ENCODE measurements around the gene FXYD7.

- TF ChIP-seq, protein P1, sequence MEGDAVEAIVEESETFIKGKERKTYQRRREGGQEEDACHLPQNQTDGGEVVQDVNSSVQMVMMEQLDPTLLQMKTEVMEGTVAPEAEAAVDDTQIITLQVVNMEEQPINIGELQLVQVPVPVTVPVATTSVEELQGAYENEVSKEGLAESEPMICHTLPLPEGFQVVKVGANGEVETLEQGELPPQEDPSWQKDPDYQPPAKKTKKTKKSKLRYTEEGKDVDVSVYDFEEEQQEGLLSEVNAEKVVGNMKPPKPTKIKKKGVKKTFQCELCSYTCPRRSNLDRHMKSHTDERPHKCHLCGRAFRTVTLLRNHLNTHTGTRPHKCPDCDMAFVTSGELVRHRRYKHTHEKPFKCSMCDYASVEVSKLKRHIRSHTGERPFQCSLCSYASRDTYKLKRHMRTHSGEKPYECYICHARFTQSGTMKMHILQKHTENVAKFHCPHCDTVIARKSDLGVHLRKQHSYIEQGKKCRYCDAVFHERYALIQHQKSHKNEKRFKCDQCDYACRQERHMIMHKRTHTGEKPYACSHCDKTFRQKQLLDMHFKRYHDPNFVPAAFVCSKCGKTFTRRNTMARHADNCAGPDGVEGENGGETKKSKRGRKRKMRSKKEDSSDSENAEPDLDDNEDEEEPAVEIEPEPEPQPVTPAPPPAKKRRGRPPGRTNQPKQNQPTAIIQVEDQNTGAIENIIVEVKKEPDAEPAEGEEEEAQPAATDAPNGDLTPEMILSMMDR (IDR thresholded peaks at IDR 0.05 in 2 of 3, conservative IDR thresholded peaks at IDR 0.05 in 1 of 3; ENCODE audit: borderline replicate concordance in 1 of 3, insufficient read depth in 1 of 3, low read depth in 2 of 3, low read length in 2 of 3) = no peak
- no peak for TF ChIP-seq SP1 (IDR thresholded peaks at IDR 0.05; ENCODE audit: low read depth)
- no peak for TF ChIP-seq EZH2 (IDR thresholded peaks at IDR 0.05)
- no peak for TF ChIP-seq SRF (IDR thresholded peaks at IDR 0.05; ENCODE audit: low read depth)
- no peak for TF ChIP-seq POLR2A (IDR thresholded peaks at IDR 0.05; ENCODE audit: borderline replicate concordance, extremely low read depth, insufficient read depth, insufficient read length)
- no peak for TF ChIP-seq POLR2AphosphoS5 (IDR thresholded peaks at IDR 0.05; ENCODE audit: low read depth, low read length)
- TF ChIP-seq ATF3 (IDR thresholded peaks at IDR 0.05) = no peak
- TF ChIP-seq SIN3A (IDR thresholded peaks at IDR 0.05; ENCODE audit: low read depth) = no peak
- TF ChIP-seq CEBPB (IDR thresholded peaks at IDR 0.05; ENCODE audit: low read depth) = no peak
Measured at GRCh38 chr19:35117116-35117515, 25.9 kb upstream of the FXYD7 start.

All from HCT116 (cell line).